Esophagus muscularis mucosa (tissue), 3 donors: Measurements from ENCODE around the gene TKTL1.

Experiments used
- POLR2A ChIP-seq: fragments of 450-650 bp; IDR thresholded peaks from one replicate; pipeline ENCODE4 v1.6.1; 2017; ENCODE audit warnings: antibody characterized with exemption, moderate library complexity, mild to moderate bottlenecking, low read depth
- TF ChIP-seq, protein P1 (sequence below), 3 experiments: fragments of 200-600 bp in 2 of 3; fragments of 450-650 bp in 1 of 3; sonication (generic) in 2 of 3; IDR thresholded peaks; one replicate each; pipeline ENCODE4 v1.5.1; 2017 to 2019; ENCODE audit warnings: antibody characterized with exemption in 3 of 3, mild to moderate bottlenecking in 2 of 3, moderate library complexity in 1 of 3

DNA sequence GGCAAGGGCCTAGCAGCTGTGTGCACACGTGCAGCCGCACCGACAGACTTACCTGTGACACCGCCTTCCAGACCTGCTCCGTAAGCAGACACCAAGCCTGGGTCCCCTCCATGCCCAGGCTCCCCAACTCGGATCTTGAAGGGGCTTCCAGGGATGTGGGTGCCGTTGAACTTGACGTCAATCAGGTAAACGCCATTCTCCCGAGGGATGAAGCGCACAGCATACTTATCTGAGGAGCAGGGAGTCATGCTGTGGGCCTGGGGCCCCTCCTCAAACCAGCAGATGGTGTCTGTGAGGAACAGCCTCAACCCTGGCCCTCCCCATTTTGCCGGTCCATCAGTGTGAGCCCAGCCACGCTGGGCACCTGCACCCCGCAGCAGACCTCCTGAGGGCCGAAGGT lies 54.4 kb downstream of the TKTL1 start:
- TF ChIP-seq, protein P1, sequence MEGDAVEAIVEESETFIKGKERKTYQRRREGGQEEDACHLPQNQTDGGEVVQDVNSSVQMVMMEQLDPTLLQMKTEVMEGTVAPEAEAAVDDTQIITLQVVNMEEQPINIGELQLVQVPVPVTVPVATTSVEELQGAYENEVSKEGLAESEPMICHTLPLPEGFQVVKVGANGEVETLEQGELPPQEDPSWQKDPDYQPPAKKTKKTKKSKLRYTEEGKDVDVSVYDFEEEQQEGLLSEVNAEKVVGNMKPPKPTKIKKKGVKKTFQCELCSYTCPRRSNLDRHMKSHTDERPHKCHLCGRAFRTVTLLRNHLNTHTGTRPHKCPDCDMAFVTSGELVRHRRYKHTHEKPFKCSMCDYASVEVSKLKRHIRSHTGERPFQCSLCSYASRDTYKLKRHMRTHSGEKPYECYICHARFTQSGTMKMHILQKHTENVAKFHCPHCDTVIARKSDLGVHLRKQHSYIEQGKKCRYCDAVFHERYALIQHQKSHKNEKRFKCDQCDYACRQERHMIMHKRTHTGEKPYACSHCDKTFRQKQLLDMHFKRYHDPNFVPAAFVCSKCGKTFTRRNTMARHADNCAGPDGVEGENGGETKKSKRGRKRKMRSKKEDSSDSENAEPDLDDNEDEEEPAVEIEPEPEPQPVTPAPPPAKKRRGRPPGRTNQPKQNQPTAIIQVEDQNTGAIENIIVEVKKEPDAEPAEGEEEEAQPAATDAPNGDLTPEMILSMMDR (IDR thresholded peaks at IDR 0.05) = no peak
- no peak for TF ChIP-seq POLR2A
